ENCODE data around the gene LINGO1.

LINGO1 gene

GRCh38 chr15:77624868-77625267, 7.8 kb downstream of the LINGO1 start:
- in situ Hi-C loops (cut with MboI; ENCODE audit: low sequenced_read_pairs, unreplicated experiment), result no loop called here
- no peak for TF ChIP-seq CTCF (IDR thresholded peaks at IDR 0.05; ENCODE audit: borderline replicate concordance, control extremely low read depth, extremely low read depth, insufficient read depth, missing control alignments)
- DNase-seq (ENCODE audit: low spot score), result no peak

GRCh38 chr15:77623755-77624524, 8.8 kb downstream of the LINGO1 start:
- TF ChIP-seq CTCF (IDR thresholded peaks at IDR 0.05; ENCODE audit: borderline replicate concordance, control extremely low read depth, extremely low read depth, insufficient read depth, missing control alignments), result no peak
- in situ Hi-C loops (cut with MboI; ENCODE audit: low sequenced_read_pairs, unreplicated experiment), result no loop called here
- DNase-seq (ENCODE audit: low spot score), result no peak

- DNase-seq (ENCODE audit: low spot score), result no peak
- in situ Hi-C loops (cut with MboI; ENCODE audit: low sequenced_read_pairs, unreplicated experiment), result no loop called here
- TF ChIP-seq CTCF (IDR thresholded peaks at IDR 0.05; ENCODE audit: borderline replicate concordance, control extremely low read depth, extremely low read depth, insufficient read depth, missing control alignments), result no peak
Measured at GRCh38 chr15:77622934-77623754, 9.6 kb downstream of the LINGO1 start.

GRCh38 chr15:77622209-77622933, 10.3 kb downstream of the LINGO1 start:
- in situ Hi-C loops (cut with MboI; ENCODE audit: low sequenced_read_pairs, unreplicated experiment), result no loop called here
- no peak for DNase-seq (ENCODE audit: low spot score)
- no peak for TF ChIP-seq CTCF (IDR thresholded peaks at IDR 0.05; ENCODE audit: borderline replicate concordance, control extremely low read depth, extremely low read depth, insufficient read depth, missing control alignments)

GRCh38 chr15:77621847-77622208, 10.9 kb downstream of the LINGO1 start:
- in situ Hi-C loops (cut with MboI; ENCODE audit: low sequenced_read_pairs, unreplicated experiment), result no loop called here
- no peak for TF ChIP-seq CTCF (IDR thresholded peaks at IDR 0.05; ENCODE audit: borderline replicate concordance, control extremely low read depth, extremely low read depth, insufficient read depth, missing control alignments)

GRCh38 chr15:77620960-77621647, 11.6 kb downstream of the LINGO1 start:
- in situ Hi-C loops (cut with MboI; ENCODE audit: low sequenced_read_pairs, unreplicated experiment), result no loop called here
- DNase-seq (ENCODE audit: low spot score), result no peak
- no peak for TF ChIP-seq CTCF (IDR thresholded peaks at IDR 0.05; ENCODE audit: borderline replicate concordance, control extremely low read depth, extremely low read depth, insufficient read depth, missing control alignments)

More at GRCh38 chr15:77621847-77622208, 10.9 kb downstream of the LINGO1 start:
- no peak for DNase-seq (ENCODE audit: low spot score)
